Colonic mucosa (tissue), 4 donors: Measurements from ENCODE around the gene DNASE2B. TPM values are rescaled to one million over a fixed set of nuclear protein-coding genes. Genes with fewer than 3 reads are reported as not detected.

Source experiments
- DNase-seq: peaks from one replicate; pipeline ENCODE4 v3.0.0-alpha.2; 2020
- H3K27ac ChIP-seq: fragments of 200-600 bp; one replicate; pipeline ENCODE4 v1.8.0; 2021
- H3K27me3 ChIP-seq: fragments of 200-600 bp; one replicate; pipeline ENCODE4 v1.8.0; 2021
- H3K36me3 ChIP-seq: fragments of 200-600 bp; one replicate; pipeline ENCODE4 v1.8.0; 2021
- H3K4me1 ChIP-seq: fragments of 200-600 bp; one replicate; pipeline ENCODE4 v1.8.0; 2021; ENCODE audit warnings: mild to moderate bottlenecking
- H3K4me3 ChIP-seq: fragments of 200-600 bp; one replicate; pipeline ENCODE4 v1.8.0; 2021
- H3K9ac ChIP-seq, 2 donors: one replicate each; pipeline ENCODE4 v1.7.0; 2013; ENCODE audit warnings: control low read depth in 2 of 2, low read depth in 2 of 2, low read length in 2 of 2
- H3K9me3 ChIP-seq: fragments of 200-600 bp; one replicate; pipeline ENCODE4 v1.8.0; 2021
- CTCF ChIP-seq: fragments of 200-600 bp; IDR thresholded peaks from one replicate; pipeline ENCODE4 v1.8.0; 2022; ENCODE audit warnings: antibody characterized with exemption, mild to moderate bottlenecking
- intact Hi-C: fragments of 100-400 bp; cut with DNase I; formaldehyde crosslinking; loops from one replicate; pipeline ENCODE4 v1.14.1; 2022
- total RNA-seq, 2 donors: library from RNA; stranded (reverse); fragmentation: NEBNext Ultra II Directional in 1 of 2; extraction: Animal tissue kit (Norgen Biotek cat#: 25700) in 1 of 2; gene quantifications; one replicate each; pipeline ENCODE4 v1.2.1, GENCODE V29; 2021
- donor health status: healthy.
- donor health status: DM: no; HTN: no; CAD: no.
- donor health status: DM: no; HTN: no; CAD: no.

Gene DNASE2B
- total RNA-seq, 2 donors from 2014 or later: 0.82 to 1.2 TPM

GRCh38 chr1:84385347-84385746 lies 12.9 kb upstream of the DNASE2B start:
- no peaks in the 10 kb centered on the region for H3K27me3 ChIP-seq
- intact Hi-C loops: no loop called here
- no peaks in the 10 kb centered on the region for H3K9me3 ChIP-seq
- no peaks in the 10 kb centered on the region for H3K4me1 ChIP-seq
- DNase-seq: no peak
- no peak for TF ChIP-seq CTCF
- H3K4me3 ChIP-seq: no peak overlapping the region
- H3K9ac ChIP-seq: no peak overlapping the region
- H3K27ac ChIP-seq: no peak overlapping the region
- no peaks in the 10 kb centered on the region for H3K36me3 ChIP-seq

GRCh38 chr1:84386716-84387479 lies 11.4 kb upstream of the DNASE2B start:
- no peak for TF ChIP-seq CTCF
- H3K4me3 ChIP-seq: no peak overlapping the region
- DNase-seq: no peak
- H3K36me3 ChIP-seq: no peaks in the 10 kb centered on the region
- H3K9ac ChIP-seq: no peak overlapping the region
- no peaks in the 10 kb centered on the region for H3K4me1 ChIP-seq
- no peak overlapping the region for H3K27ac ChIP-seq
- intact Hi-C loops: no loop called here
- no peaks in the 10 kb centered on the region for H3K27me3 ChIP-seq
- no peaks in the 10 kb centered on the region for H3K9me3 ChIP-seq

- no peak for TF ChIP-seq CTCF
- intact Hi-C loops: no loop called here
- no peak for DNase-seq
- no peak overlapping the region for H3K4me3 ChIP-seq
- H3K9ac ChIP-seq: no peak overlapping the region
- no peaks in the 10 kb centered on the region for H3K36me3 ChIP-seq
- H3K4me1 ChIP-seq: no peaks in the 10 kb centered on the region
- H3K27ac ChIP-seq: no peak overlapping the region
- H3K27me3 ChIP-seq: no peaks in the 10 kb centered on the region
- no peaks in the 10 kb centered on the region for H3K9me3 ChIP-seq
Measured at GRCh38 chr1:84387480-84388163, 10.7 kb upstream of the DNASE2B start.

- intact Hi-C loops: loop anchor here (10.0 kb wide), 1 partner anchor 75 kb away; no protein-coding TSS in a partner anchor
- Histone ChIP-seq H3K27ac (no peak overlapping the region), H3K9ac (no peak overlapping the region), H3K36me3 (no peaks in the 10 kb centered on the region), H3K9me3 (no peaks in the 10 kb centered on the region), H3K4me3 (no peak overlapping the region), H3K4me1 (no peaks in the 10 kb centered on the region), H3K27me3 (no peaks in the 10 kb centered on the region)
- no peak for TF ChIP-seq CTCF
- DNase-seq: no peak
Measured at GRCh38 chr1:84390226-84390625, 8.1 kb upstream of the DNASE2B start.

GRCh38 chr1:84401156-84401555 lies 2.9 kb downstream of the DNASE2B start:
- no peak overlapping the region for H3K4me3 ChIP-seq
- no peaks in the 10 kb centered on the region for H3K9me3 ChIP-seq
- H3K4me1 ChIP-seq: no peaks in the 10 kb centered on the region
- no peak overlapping the region for H3K9ac ChIP-seq
- no peak for TF ChIP-seq CTCF
- H3K36me3 ChIP-seq: no peaks in the 10 kb centered on the region
- no peak for DNase-seq
- intact Hi-C loops: no loop called here
- no peak overlapping the region for H3K27ac ChIP-seq
- H3K27me3 ChIP-seq: no peaks in the 10 kb centered on the region
